A673 (cell line): ENCODE data around the gene HOXB8. TPM values are rescaled to one million over a fixed set of nuclear protein-coding genes. Genes with fewer than 3 reads are reported as not detected.

Source experiments
- BruUV-seq: library from RNA; stranded (reverse); fragments of 400-500 nt; replicated peaks from 2 replicates; lab custom pipeline; 2021; lab: Mats Ljungman, UMichigan
- CTCF ChIA-PET: fragments of 300-600 bp; sonication (Branson Sonifier 250); formaldehyde crosslinking; loops from one replicate; lab custom pipeline; 2022; ENCODE audit warnings: antibody characterized with exemption; lab: Charles Lee
- POLR2A ChIA-PET: fragments of 300-600 bp; sonication (Branson Sonifier 250); formaldehyde crosslinking; loops from one replicate; lab custom pipeline; 2022; ENCODE audit warnings: antibody characterized with exemption; ENCODE audit not compliant: low non-redundant PET; lab: Charles Lee
- DNase-seq: peaks from one replicate; pipeline ENCODE4 v3.0.0-alpha.2; 2015; ENCODE audit warnings: low spot score
- H3K27ac ChIP-seq: fragments of 200-600 bp; sonication (generic); 2 replicates; pipeline ENCODE4 v1.5.1; 2016; ENCODE audit warnings: mixed run types, low read depth, mild to moderate bottlenecking, mixed read lengths, antibody characterized with exemption, low read length; ENCODE audit not compliant: poor library complexity, severe bottlenecking
- H3K27me3 ChIP-seq: fragments of 200-600 bp; sonication (generic); replicated peaks from 2 replicates; pipeline ENCODE4 v1.6.1; 2017; ENCODE audit warnings: mixed run types, low read depth, mild to moderate bottlenecking, mixed read lengths, antibody characterized with exemption, low read length; ENCODE audit not compliant: insufficient read depth, poor library complexity
- H3K36me3 ChIP-seq: fragments of 200-600 bp; sonication (generic); 2 replicates; pipeline ENCODE4 v1.6.1; 2016; ENCODE audit warnings: mixed run types, mild to moderate bottlenecking, mixed read lengths, antibody characterized with exemption, low read length; ENCODE audit not compliant: insufficient read depth, poor library complexity, severe bottlenecking
- H3K4me1 ChIP-seq: fragments of 200-600 bp; sonication (generic); 2 replicates; pipeline ENCODE4 v1.6.1; 2017; ENCODE audit warnings: mixed run types, mild to moderate bottlenecking, mixed read lengths, antibody characterized with exemption, low read length; ENCODE audit not compliant: insufficient read depth, poor library complexity, severe bottlenecking
- H3K4me3 ChIP-seq: fragments of 200-600 bp; sonication (generic); 2 replicates; pipeline ENCODE4 v1.5.1; 2016; ENCODE audit warnings: low read depth, mixed run types, mild to moderate bottlenecking, mixed read lengths, low read length; ENCODE audit not compliant: poor library complexity, severe bottlenecking
- H3K9me3 ChIP-seq: fragments of 200-600 bp; sonication (generic); 2 replicates; pipeline ENCODE4 v1.6.1; 2016; ENCODE audit warnings: mixed run types, low read depth, mild to moderate bottlenecking, mixed read lengths, antibody characterized with exemption, low read length; ENCODE audit not compliant: poor library complexity, severe bottlenecking
- EZH2 ChIP-seq: fragments of 200-600 bp; sonication (generic); IDR thresholded peaks from 2 replicates; pipeline ENCODE4 v1.6.1; 2017; ENCODE audit warnings: borderline replicate concordance, low read depth, mild to moderate bottlenecking, mixed read lengths, antibody characterized with exemption, low read length; ENCODE audit not compliant: poor library complexity, severe bottlenecking
- intact Hi-C: fragments of 100-400 bp; cut with micrococcal nuclease; formaldehyde crosslinking; loops from one replicate; pipeline ENCODE4 v1.10.0; 2022; ENCODE audit not compliant: unreplicated experiment
- total RNA-seq: library from RNA; stranded (reverse); gene quantifications from 2 replicates; pipeline ENCODE4 v1.2.3, GENCODE V29; 2021
- TF ChIP-seq, protein P1 (sequence below): fragments of 300-800, 200-600 bp; sonication (generic); conservative IDR thresholded peaks from 2 replicates; pipeline ENCODE4 v1.5.1; 2017; ENCODE audit warnings: low read depth, mild to moderate bottlenecking, antibody characterized with exemption, low read length, moderate library complexity, mixed read lengths

Gene HOXB8
- total RNA-seq, 1 experiment from 2014 or later, result 13.1 TPM

DNA sequence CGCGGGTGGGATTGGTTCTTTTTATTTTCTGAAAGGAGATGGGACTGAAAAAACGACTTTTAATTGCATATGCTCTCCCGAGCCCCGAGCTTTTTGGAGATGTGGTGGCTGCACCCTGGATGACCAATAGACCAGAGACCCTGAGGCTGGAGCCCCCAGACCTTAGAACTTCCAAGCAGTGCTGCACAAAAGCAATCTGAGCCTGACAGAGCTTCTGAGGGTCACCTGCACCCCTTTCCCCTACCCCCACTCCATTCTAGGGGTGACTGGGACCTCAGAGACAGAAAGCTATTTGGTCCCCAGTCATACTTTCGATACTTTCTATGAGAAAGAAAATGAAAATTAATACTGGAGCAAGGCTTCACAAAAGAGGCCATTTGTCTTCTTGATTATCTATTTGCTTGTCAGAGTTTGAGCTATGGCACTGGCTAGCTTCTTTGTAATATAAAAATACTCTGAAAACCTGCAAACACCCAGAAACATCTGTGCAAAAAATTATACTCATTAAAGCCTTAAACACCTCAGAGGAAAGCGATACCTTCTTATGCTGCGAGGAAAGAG lies 40.5 kb downstream of the HOXB8 start:
- ChIA-PET POLR2A (interaction anchor here (0.6 kb wide), 1 partner anchor 27 kb away, joined by 9 read pairs; no protein-coding TSS in a partner anchor), CTCF (no interaction called here)
- Histone ChIP-seq H3K4me1 (peaks cover 41% of the 10 kb centered on the region), H3K27ac (no peak overlapping the region), H3K9me3 (no peaks in the 10 kb centered on the region), H3K27me3 (no peaks in the 10 kb centered on the region), H3K4me3 (no peak overlapping the region), H3K36me3 (no peaks in the 10 kb centered on the region)
- TF ChIP-seq EZH2, result no peak
- TF ChIP-seq, protein P1, sequence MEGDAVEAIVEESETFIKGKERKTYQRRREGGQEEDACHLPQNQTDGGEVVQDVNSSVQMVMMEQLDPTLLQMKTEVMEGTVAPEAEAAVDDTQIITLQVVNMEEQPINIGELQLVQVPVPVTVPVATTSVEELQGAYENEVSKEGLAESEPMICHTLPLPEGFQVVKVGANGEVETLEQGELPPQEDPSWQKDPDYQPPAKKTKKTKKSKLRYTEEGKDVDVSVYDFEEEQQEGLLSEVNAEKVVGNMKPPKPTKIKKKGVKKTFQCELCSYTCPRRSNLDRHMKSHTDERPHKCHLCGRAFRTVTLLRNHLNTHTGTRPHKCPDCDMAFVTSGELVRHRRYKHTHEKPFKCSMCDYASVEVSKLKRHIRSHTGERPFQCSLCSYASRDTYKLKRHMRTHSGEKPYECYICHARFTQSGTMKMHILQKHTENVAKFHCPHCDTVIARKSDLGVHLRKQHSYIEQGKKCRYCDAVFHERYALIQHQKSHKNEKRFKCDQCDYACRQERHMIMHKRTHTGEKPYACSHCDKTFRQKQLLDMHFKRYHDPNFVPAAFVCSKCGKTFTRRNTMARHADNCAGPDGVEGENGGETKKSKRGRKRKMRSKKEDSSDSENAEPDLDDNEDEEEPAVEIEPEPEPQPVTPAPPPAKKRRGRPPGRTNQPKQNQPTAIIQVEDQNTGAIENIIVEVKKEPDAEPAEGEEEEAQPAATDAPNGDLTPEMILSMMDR, result no peak
- DNase-seq, result no peak
- BruUV-seq, result no TSS peak
- intact Hi-C loops, result no loop called here

DNA sequence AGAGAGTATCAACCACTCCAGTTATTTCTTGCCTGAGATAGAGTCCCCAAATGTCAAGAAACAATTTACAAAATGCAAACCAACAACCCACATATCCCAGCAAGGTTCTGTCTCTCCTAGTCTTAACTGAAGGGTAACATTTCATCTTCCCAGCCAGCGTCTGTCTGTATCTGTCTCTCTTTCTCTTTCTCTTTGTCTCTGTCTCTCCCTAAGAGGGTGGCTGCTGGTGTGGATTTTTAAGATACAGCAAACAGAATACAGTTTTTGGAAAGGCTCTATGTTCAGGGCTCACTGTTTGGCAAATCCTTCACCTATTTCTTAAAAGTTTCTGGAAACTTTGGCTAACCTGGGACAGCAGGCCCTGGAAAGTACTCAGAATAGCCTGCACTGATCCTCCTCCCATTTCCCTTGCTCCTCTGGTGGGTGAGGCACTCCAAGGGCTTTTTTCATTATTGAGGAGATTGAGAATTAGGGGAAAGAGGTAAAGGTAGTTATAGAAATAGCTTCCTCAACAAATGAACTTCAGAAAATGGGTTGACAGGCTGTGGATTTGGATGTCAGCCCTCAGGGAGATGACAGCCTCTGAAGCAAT lies 43.2 kb downstream of the HOXB8 start:
- no peaks in the 10 kb centered on the region for H3K27me3 ChIP-seq
- DNase-seq, result no peak
- no peak for TF ChIP-seq EZH2
- TF ChIP-seq, protein P1, result no peak
- no TSS peak for BruUV-seq
- ChIA-PET CTCF (no interaction called here), POLR2A (interaction anchor here (0.7 kb wide), 1 partner anchor 14 kb away, joined by 3 read pairs; no protein-coding TSS in a partner anchor)
- peak overlapping the region; percentile 20 for H3K27ac ChIP-seq
- no peak overlapping the region for H3K4me3 ChIP-seq
- intact Hi-C loops, result no loop called here
- H3K4me1 ChIP-seq, result peaks cover 64% of the 10 kb centered on the region
- H3K9me3 ChIP-seq, result no peaks in the 10 kb centered on the region
- no peaks in the 10 kb centered on the region for H3K36me3 ChIP-seq

DNA sequence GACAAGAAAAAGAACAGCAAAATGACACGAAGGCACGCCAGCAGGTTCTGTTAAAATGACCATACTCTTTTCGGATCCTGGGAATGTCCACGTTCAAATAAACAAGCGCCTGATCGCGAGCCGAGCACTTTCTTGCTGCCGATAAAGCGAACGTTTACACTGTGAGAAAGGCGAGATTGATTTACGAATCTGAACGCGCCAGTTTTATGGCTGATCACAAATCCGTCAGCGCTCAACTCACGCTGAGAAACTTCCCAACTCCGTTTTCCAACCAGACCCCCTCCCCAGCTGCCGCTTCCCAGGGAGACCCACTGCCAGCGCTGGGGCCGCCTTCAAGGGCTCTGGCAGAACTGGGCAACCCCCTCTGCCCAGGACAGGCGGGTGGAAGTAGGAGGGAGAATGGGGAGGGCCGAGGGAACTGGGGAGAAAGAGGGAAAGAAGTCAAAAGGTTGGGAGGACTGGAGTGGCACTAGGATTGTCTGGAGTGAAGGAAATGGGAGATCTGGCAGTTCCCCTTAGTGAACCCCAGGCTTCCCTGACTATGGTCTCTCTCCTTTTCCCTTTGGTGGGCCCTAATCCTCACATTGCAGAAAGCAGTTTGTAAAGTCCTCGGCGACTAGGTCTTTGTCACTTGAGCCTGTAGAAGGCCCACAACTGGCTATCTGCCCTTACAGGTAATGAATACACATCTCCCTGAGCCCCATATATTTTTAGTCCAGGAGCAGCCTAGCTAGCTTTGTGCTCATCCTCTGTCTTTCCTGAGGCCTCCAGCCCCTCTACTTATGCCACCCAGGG lies 43.9 kb downstream of the HOXB8 start:
- no peaks in the 10 kb centered on the region for H3K9me3 ChIP-seq
- H3K4me1 ChIP-seq, result peaks cover 67% of the 10 kb centered on the region
- ChIA-PET CTCF (no interaction called here), POLR2A (interaction anchor here (0.6 to 0.7 kb wide), 2 partner anchors 13 to 14 kb away, joined by 3 to 4 read pairs; no protein-coding TSS in a partner anchor)
- no peak for DNase-seq
- H3K27me3 ChIP-seq, result no peaks in the 10 kb centered on the region
- no peak overlapping the region for H3K27ac ChIP-seq
- BruUV-seq, result no TSS peak
- H3K36me3 ChIP-seq, result no peaks in the 10 kb centered on the region
- intact Hi-C loops, result no loop called here
- H3K4me3 ChIP-seq, result no peak overlapping the region
- TF ChIP-seq, protein P1, result no peak
- TF ChIP-seq EZH2, result no peak
